NCI-H2029 (cell line): ENCODE measurements around the gene ICOS.

ENCODE experiments used
- DNase-seq: peaks from one replicate; lab custom pipeline; 2025; lab: John Stamatoyannopoulos, UW

Gene ICOS, protein sequence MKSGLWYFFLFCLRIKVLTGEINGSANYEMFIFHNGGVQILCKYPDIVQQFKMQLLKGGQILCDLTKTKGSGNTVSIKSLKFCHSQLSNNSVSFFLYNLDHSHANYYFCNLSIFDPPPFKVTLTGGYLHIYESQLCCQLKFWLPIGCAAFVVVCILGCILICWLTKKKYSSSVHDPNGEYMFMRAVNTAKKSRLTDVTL

GRCh38 chr2:203936535-203936934 lies at the start of gene ICOS:
Gene ICOS, plus strand, starts transcription at chr2:203936763. Its CDS starts 52 bp downstream, at chr2:203936815.
- no peak for DNase-seq

GRCh38 chr2:203887677-203888076 lies 48.9 kb upstream of the ICOS start:
- DNase-seq = peak; percentile 31

GRCh38 chr2:203889542-203889941 lies 47.0 kb upstream of the ICOS start:
- no peak for DNase-seq

DNA sequence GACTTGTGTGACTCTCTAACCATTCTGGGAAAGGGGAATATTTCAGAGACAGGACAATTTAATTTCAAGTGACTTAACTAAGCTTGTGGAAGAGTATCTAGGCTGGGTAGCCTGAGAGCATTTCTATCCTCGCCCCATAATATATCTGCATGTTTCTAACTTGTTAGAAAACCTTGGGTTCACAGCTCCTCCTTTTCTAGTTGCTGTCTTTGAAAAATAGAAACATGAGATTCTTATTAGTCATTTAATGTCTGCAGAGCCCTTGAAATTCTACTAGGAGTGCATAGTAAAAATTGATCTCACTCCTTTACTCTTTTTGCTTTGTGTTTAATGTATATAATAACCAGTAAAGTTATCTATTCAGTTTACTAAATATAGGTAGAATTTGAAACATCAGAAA lies 46.6 kb upstream of the ICOS start:
- DNase-seq = no peak

DNA sequence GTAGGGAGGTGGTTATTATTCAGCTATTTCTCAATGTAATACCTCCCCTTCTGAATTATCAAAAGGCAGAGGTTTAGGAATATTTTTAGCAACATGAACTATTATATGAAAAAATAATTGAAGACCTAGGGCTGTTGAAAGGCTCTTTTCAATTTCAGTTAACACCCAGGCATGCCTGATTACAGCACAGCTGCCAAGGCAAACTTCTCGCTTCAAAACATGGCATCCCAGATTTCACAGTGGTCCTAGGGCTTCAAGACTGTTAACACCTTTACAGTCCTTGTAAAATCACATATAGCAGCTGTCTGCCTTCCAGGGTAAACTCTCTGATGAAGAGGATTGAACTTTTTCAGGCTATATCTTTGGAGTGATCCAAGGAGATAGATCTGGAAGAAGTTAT lies 45.8 kb upstream of the ICOS start:
- no peak for DNase-seq

DNA sequence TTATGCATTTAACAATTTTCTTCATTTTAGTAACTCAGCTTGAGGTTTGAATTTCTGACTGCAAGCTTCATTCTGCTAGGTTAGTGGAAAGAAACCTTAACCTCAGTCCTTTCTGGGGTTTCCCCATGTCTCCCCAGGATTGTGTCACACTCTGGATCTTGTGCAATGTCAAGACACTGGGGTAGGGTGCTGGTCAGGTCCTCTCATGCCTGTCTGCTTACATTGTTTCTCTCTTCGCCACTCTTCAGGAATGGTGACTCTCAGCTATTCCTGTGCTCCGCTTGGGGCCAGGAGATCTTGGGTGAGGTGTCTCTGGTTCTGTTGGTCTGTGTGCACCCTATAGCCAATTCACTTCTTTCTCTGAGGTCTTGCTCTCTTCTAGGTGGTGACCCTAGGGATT lies 45.1 kb upstream of the ICOS start:
- DNase-seq = no peak

DNA sequence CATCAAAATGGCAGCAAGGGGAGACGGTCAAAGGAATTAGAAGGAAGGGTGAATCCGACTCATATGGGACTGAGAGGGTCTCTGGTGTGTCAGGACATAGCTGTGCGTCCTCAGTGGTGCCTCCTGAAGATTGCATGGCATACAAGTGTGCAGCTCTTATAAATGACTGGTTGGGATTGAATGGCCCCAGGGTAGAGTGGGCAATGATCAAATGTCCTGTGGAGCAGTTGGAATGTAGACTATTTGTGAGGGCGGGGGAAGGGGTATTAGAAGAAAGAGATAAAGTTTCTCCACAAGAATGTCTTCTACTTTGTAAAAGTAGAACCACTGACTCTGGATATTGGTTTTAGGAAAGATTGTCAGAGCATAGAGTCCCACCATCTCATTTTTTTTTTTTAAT lies 44.4 kb upstream of the ICOS start:
- no peak for DNase-seq

- no peak for DNase-seq
These were observed 43.2 kb upstream of the ICOS start for GRCh38 chr2:203893401-203893800.

DNA sequence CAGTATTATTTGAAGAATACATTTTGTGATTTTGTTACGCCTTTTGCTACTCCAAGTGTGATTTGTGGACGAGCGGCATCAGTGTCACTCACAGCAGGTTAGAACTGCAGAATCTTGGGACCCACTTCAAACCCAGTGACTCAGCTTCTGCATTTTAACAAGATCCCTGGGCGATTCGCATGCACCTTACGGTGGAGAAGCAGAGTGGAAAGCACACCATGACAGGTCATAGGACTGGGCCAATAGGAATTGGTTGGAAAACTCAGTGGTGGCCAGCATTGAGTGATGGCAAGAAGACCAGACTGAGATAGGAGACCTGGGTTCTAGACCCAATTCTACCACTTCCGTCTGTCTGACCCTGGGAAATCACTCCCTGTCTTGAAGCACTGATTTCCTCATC lies 42.7 kb upstream of the ICOS start:
- DNase-seq = no peak

DNA sequence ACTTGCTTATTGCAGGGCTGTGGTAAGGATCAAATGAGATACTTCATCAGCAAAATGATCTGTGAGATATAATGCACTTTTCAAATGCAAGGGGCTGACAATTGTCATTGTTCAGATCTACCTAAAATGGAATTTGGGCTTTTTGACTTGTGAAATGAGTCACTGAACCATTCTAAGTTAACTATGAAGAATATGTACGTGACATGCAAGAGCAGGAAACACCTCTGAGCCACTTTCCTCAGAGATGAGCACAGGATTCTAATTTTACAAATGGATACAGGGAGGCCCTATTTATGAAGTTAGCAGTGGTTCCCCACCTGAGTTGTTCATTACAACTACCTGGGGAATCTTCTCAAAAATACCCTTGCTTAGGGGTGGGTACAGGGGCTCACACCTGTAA lies 42.3 kb upstream of the ICOS start:
- no peak for DNase-seq

DNA sequence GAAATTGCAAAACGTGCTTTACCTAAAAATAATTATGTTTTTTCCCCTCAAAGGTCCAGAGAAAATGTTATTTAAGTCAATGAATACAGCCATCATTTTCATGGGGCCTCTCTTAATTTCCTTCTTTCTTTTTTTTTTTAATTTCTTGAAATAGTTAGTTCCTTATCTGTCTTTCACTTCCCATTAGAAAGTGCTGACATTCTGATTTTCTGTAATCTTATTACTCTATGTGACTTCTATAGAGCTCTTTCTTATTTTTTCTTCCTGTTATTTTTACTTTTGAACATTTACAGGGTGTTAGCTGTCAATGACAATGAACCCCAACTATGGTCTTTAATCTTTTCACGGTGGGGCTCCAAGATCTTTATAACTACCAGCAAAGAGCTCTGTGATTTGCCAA lies 39.0 kb upstream of the ICOS start:
- no peak for DNase-seq

DNA sequence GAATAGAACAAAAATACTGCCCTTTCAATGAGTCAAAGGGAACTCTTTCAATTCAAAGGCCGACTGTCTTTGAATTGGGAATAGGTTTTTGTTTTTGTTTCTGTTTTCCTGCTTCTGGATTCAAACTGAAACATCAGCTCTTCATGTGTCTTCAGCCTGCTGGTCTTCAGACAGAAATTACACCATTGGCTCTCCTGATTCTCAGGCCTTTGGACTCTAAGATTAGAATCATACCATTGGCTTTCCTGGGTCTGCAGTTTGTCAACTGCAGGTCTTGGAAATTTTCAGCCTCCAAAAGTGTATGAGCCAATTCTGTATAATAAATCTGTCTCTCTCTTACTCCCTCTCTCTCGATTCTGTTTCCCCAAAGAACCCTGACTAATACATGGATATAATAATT lies 37.9 kb upstream of the ICOS start:
- no peak for DNase-seq

DNA sequence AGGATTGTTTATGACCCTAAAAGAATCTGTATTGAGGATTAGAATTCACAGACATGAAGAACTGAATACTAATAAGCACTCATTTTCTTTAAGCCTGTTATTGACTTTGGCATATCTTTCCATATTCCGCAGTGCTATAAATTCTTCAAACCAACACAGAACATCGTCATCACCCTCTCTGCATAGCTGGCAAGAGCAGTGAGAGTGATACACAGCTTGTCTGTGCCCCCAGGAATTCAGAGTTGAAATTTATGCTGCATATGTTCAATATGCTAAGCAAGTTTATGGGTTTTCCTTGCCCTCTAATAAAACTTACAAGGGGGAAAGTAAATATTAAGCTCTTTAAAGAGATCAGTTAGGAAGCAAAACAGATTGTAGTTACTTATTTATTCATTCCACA lies 36.3 kb upstream of the ICOS start:
- DNase-seq = no peak

DNA sequence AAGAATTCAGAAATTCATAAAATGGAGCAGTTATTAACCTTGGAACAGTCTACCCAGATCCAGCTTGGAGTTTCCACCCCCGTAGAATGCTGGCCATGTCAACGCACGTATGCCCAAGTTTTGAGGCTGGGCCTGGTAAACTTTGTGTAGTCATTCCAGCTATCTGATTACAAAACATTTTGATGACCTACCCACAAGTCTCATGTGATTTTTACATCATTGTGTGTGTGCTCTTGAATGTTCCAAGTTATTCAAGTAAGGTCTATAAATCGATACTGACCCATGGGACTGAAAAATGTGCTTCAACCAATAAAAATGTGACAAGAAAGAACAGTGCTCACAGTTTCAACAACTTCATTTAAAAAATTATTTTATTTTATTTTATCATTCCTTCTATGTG lies 32.5 kb upstream of the ICOS start:
- DNase-seq = no peak

DNA sequence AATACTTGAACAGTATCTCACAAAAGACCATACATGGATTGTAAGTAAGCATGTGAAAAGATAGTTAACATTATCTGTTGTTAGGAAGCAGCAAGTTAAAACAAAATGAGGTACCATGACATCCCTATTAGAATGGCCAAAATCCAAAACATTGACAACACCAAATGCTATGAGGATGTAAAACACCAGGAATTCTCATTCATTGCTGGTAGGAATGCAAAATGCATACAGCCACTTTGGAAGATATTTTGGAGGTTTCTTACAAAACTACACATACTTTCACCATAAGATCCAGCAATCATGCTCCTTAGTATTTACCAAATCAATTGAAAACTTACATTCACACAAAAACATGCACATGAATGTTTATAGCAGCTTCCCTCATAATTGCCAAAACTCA lies 30.9 kb upstream of the ICOS start:
- DNase-seq = no peak

- DNase-seq = no peak
These were observed 28.3 kb upstream of the ICOS start for GRCh38 chr2:203908066-203908796.

DNA sequence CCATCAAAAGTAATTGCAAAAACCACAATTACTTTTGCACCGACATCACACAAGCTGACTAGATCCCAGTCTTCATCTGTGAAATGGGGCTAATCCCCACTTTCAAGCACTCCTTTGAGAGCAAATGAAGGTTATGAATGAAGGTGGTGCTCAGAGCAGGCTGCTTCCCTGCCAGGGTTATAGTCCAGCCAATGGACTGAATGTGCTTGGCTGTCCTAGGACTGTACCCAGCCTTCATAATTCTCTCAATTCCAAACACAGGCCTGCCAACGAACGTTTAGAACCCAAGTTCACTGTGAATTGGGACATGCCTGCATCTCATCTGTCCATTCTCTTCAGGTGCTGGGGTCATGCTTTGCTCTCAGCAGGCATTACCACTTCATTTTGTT lies 27.8 kb upstream of the ICOS start:
- no peak for DNase-seq

DNA sequence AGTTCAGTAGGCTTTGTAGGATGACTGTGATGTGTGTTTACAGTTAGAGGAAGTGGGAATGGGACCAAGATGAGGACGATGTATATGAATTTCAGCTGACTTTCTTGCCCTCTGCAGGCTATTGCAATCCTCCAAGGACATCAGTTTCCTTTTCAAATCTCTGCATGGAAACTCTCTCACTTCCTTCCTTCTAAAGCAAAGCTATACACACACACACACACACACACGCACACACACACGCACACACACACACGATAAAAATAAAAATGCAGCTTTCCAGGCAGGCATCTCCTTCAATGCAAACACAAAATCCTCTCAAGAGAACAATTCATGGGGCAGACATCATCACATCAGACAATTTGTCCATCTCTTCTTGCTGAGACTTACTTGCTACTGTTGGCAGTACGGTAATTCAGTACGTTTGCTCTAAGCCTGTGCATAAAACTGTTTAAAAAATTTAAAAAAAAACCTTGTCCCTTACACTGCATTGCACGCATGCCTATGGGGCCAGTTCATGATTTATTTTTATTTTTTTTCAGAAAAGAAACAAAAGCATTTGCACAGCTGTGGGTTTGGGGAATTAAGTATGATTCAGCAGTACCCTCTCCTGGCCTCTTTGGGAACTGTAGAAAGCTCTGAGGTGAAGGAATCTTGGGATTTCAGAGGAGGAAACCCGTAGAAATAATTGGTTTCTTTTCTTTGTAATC lies 27.1 kb upstream of the ICOS start:
- DNase-seq = no peak

GRCh38 chr2:203909974-203910373 lies 26.6 kb upstream of the ICOS start:
- no peak for DNase-seq

DNA sequence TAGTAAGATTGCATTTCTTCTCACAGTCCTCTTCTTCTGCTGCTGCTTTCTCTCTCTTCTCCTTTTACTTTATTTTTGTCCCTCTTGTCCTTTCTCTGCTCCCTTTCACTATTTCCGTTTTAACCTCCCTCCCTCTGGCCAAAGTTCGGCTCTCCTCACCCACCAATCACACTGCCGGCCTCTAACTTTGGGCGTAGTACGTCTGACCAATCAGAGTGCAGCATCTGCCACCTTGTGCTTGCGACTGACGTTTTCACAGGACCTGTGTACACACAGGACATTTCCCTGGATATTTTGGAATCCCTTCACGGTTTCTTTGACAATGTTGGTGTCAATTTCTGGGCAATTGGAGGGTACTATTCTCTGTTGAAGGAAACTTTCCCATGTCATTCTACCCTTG lies 22.6 kb upstream of the ICOS start:
- no peak for DNase-seq

DNA sequence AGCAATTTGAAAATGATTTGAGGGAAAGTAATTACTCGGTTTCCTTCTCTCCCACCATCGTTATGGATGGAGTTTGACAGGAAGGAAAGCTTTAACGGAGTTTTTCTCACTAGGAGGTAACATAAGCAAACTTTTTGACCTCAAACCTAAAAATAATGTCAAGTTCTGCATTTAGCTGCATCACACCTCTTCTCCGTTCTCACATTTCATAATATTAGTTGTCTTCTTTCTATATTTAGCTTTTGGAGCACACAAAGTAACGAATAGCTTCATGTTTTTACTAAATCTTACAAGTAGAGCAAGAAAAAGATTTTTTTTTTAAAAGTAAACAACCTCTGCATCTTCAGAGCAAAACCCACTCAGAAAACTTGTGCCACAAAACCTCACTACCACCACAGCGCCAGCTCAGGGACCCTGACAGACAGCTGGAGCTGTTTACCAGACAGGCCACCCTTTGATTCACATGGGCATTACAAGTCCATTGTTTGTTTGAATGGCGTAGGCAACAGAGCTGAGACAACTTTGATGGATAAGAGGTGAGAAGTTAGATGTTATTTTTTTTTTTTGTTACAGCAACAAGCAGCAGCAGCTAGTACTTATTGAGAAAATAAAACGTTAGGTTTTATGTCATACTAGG lies 21.9 kb upstream of the ICOS start:
- DNase-seq = no peak

- DNase-seq = no peak
These were observed 21.3 kb upstream of the ICOS start for GRCh38 chr2:203915256-203915655.

DNA sequence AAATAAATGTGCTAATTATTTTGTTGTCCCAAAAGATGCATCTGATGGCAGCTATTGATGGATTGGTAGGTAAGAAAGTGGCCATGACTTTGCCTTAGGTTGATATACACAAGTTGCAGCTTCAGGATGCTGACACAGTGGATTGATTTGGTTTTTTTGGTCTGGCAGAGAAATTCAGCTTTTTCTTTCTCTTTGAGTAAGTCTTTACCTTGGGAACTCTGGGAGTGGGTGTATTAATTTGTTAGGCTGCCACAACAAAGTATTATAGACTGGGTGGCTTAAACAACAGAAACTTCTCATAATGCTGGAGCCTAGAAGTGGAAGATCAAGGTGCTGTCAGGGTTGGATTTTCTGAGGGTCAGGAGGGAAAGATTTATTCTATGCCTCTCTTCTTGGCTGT lies 19.8 kb upstream of the ICOS start:
- DNase-seq = no peak
